ENCODE measurements around the gene VOPP1. TPM values are rescaled to one million over a fixed set of nuclear protein-coding genes. Genes with fewer than 3 reads are reported as not detected.

Gene VOPP1
- total RNA-seq, 4 donors from 2014 or later, result 22.1 to 58.9 (median 39.8) TPM

DNA sequence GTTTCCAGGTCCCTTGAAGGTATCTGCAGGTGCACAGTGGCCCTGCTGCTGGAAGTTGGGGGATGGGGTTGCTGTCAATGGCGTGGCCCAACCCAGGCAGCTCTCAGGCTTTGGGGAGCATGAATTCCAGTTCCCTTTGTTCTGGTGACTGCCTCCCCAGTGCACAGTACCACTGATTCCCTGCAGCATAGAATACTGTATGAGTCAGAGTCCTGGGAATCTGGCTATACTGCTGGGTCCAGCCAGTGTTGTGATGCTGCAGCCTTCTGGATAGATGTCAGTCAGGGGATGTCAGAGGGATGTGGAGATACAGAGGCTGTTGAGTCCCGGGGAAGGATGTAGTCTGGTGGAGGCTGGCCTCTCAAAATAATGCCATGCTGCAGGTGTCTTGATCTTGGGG is 107.9 kb downstream of the VOPP1 start:
- Histone ChIP-seq H3K4me3 (no peak overlapping the region), H3K4me1 (no peaks in the 10 kb centered on the region), H3K9me3 (peaks cover 0 to 4% of the 10 kb centered on the region in 2 donors), H3K27me3 (no peaks in the 10 kb centered on the region), H3K36me3 (no peaks in the 10 kb centered on the region), H3K27ac (no peak overlapping the region)
- TF ChIP-seq POLR2A (IDR thresholded peaks at IDR 0.05) (no peak), CTCF (IDR thresholded peaks at IDR 0.05) (no peak)
- DNase-seq, result no peak
- intact Hi-C loops (cut with DNase I; ENCODE audit: low total_unique reads), result no loop called here

- Histone ChIP-seq H3K9me3 (peaks cover 0 to 4% of the 10 kb centered on the region in 2 donors), H3K36me3 (no peaks in the 10 kb centered on the region), H3K27me3 (no peaks in the 10 kb centered on the region), H3K4me3 (no peak overlapping the region), H3K4me1 (no peaks in the 10 kb centered on the region), H3K27ac (no peak overlapping the region)
- no peak for TF ChIP-seq CTCF (IDR thresholded peaks at IDR 0.05)
- intact Hi-C loops (cut with DNase I; ENCODE audit: low total_unique reads), result no loop called here
- no peak for DNase-seq
These were observed 108.5 kb downstream of the VOPP1 start for GRCh38 chr7:55463686-55464262.

DNA sequence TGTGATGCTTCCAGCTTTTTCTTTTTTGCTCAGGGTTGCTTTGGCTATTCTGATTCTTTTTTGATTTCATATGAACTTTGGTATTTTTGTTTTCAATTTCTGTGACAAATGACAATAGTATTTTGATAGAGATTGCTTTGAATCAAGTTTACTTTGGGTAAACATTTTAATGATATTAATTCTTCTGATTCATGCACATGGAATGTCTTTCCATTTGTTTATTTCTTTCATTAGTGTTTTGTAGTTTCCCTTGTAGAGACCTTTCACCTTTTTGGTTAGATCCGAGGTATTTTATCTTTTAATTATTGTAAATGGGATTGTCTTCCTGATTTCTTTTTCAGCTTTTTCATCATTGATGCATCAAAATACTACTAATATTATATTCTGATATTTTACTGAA is 114.0 kb downstream of the VOPP1 start:
- peaks cover 0 to 4% of the 10 kb centered on the region in 2 donors for H3K9me3 ChIP-seq
- no peak overlapping the region for H3K27ac ChIP-seq
- no peak for DNase-seq
- TF ChIP-seq POLR2A (IDR thresholded peaks at IDR 0.05), result no peak
- no peak for TF ChIP-seq CTCF (IDR thresholded peaks at IDR 0.05)
- H3K27me3 ChIP-seq, result no peaks in the 10 kb centered on the region
- H3K4me1 ChIP-seq, result no peaks in the 10 kb centered on the region
- no peak overlapping the region for H3K4me3 ChIP-seq
- H3K36me3 ChIP-seq, result no peaks in the 10 kb centered on the region
- intact Hi-C loops (cut with DNase I; ENCODE audit: low total_unique reads), result no loop called here

DNA sequence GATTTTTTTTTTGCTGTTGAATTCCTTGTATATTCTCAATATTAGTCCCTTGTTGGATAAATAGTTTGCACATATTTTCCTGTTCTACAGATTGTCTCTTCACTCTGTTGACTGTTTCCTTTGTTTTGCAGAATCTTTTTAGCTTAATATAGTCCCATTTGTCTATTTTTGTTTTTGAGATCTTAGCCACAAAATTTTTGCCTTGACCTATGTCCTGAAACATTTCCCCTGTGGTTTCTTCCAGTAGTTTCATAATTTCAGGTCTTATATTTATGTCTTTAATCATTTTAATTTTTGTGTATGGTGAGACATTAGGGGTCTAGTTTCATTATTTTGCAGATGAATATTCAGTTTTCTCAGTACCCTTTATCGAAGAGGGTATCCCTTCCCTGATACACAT is 114.5 kb downstream of the VOPP1 start:
- DNase-seq, result no peak
- no peak overlapping the region for H3K27ac ChIP-seq
- H3K4me1 ChIP-seq, result no peaks in the 10 kb centered on the region
- H3K27me3 ChIP-seq, result no peaks in the 10 kb centered on the region
- no peak overlapping the region for H3K4me3 ChIP-seq
- H3K9me3 ChIP-seq, result peaks cover 0 to 4% of the 10 kb centered on the region in 2 donors
- intact Hi-C loops (cut with DNase I; ENCODE audit: low total_unique reads), result no loop called here
- H3K36me3 ChIP-seq, result no peaks in the 10 kb centered on the region
- TF ChIP-seq CTCF (IDR thresholded peaks at IDR 0.05), result no peak
- TF ChIP-seq POLR2A (IDR thresholded peaks at IDR 0.05), result no peak

DNA sequence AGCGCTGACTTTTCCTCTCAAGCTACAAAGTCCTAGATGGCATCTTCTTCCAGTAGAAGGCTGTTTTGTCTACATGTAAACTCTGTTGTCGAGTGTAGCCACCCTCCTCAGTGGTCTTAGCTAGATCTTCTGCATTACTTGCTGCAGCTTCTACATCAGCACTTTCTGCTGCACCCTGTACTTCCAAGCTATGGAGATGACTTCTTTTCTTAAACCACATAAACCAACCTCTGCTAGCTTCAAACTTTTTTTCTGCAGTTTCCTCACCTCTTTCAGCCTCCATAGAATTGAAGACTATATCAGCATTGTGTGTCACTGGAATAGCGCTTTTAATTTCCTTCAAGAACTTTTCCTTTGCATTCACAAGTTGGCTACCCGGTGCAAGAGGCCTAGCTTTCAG is 119.3 kb downstream of the VOPP1 start:
- Histone ChIP-seq H3K27me3 (no peaks in the 10 kb centered on the region), H3K27ac (no peak overlapping the region), H3K4me3 (no peak overlapping the region), H3K36me3 (no peaks in the 10 kb centered on the region), H3K4me1 (no peaks in the 10 kb centered on the region), H3K9me3 (no peaks in the 10 kb centered on the region)
- intact Hi-C loops (cut with DNase I; ENCODE audit: low total_unique reads), result no loop called here
- no peak for DNase-seq
- TF ChIP-seq POLR2A (IDR thresholded peaks at IDR 0.05) (no peak), CTCF (IDR thresholded peaks at IDR 0.05) (no peak)

All from uterus (tissue), 4 donors.